HEK293T (cell line): Measurements from ENCODE around the gene FBXL17.

ENCODE experiments used
- CTBP1 ChIP-seq: fragments of 450-650 bp; IDR thresholded peaks from 2 replicates; pipeline ENCODE4 v1.6.1; 2016; ENCODE audit warnings: borderline replicate concordance
- FOXM1 ChIP-seq: fragments of 450-650 bp; IDR thresholded peaks from 2 replicates; pipeline ENCODE4 v1.6.1; 2017; ENCODE audit warnings: mild to moderate bottlenecking, borderline replicate concordance
- SP1 ChIP-seq: fragments of 450-650 bp; IDR thresholded peaks from 2 replicates; pipeline ENCODE4 v1.6.1; 2017
- ZNF384 ChIP-seq: fragments of 450-650 bp; IDR thresholded peaks from 2 replicates; pipeline ENCODE4 v1.6.1; 2016

DNA sequence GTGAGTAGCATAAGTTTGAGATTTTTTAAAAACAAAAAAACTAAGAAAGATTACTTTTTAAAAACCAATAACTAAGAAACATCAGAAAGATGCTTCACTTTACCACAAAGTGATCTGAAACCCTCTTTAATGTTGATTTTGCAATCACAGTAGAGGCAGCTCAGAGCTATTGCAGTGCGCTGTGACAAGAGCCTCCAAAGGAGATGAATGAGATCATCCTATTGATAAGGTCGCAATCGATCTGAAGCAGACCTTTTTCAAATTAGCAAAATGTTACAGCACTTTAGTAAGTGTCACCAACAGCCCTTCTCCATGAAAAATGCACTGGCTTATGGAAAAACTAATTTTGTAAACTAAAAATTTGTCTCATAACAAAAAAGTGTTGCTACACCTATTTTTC lies 426.6 kb downstream of the FBXL17 start:
- TF ChIP-seq ZNF384 (no peak), SP1 (no peak), CTBP1 (no peak), FOXM1 (no peak)
